OCI-LY1 (cell line): ENCODE results near the gene ATP13A2.

Experiments
- H2AFZ ChIP-seq: fragments of 200-600 bp; sonication (generic), shearing (Covaris generic); 2 replicates; pipeline ENCODE4 v1.6.0; 2014; ENCODE audit warnings: antibody characterized with exemption, mild to moderate bottlenecking, low read length
- H3F3A ChIP-seq: fragments of 200-600 bp; sonication (generic), shearing (Covaris generic); 2 replicates; pipeline ENCODE4 v1.6.0; 2014; ENCODE audit warnings: mild to moderate bottlenecking, antibody characterized with exemption, low read length, moderate library complexity; ENCODE audit not compliant: insufficient read depth
- H3K27ac ChIP-seq: fragments of 200-600 bp; sonication (generic); 2 replicates; pipeline ENCODE4 v1.5.1; 2014; ENCODE audit warnings: low read length, mixed run types, mild to moderate bottlenecking, low read depth; ENCODE audit not compliant: poor library complexity, severe bottlenecking
- H3K27me3 ChIP-seq: fragments of 200-600 bp; sonication (generic); 2 replicates; pipeline ENCODE4 v1.6.0; 2014; ENCODE audit warnings: antibody characterized with exemption, mild to moderate bottlenecking, low read length, moderate library complexity; ENCODE audit not compliant: insufficient read depth
- H3K36me3 ChIP-seq: fragments of 200-600 bp; sonication (generic); 2 replicates; pipeline ENCODE4 v1.6.1; 2014; ENCODE audit warnings: mild to moderate bottlenecking, antibody characterized with exemption, low read length, moderate library complexity, mixed read lengths; ENCODE audit not compliant: insufficient read depth
- H3K4me1 ChIP-seq: fragments of 200-600 bp; sonication (generic); 2 replicates; pipeline ENCODE4 v1.5.1; 2014; ENCODE audit warnings: mild to moderate bottlenecking, low read length, moderate library complexity; ENCODE audit not compliant: insufficient read depth, severe bottlenecking
- H3K4me2 ChIP-seq: fragments of 200-600 bp; sonication (generic), shearing (Covaris generic); 2 replicates; pipeline ENCODE4 v1.6.1; 2014; ENCODE audit warnings: low read length
- H3K4me3 ChIP-seq: fragments of 200-600 bp; sonication (generic); 2 replicates; pipeline ENCODE4 v1.5.1; 2014; ENCODE audit warnings: low read length, low read depth, mild to moderate bottlenecking, mixed read lengths; ENCODE audit not compliant: poor library complexity, severe bottlenecking
- H3K79me2 ChIP-seq: fragments of 200-600 bp; shearing (Covaris generic); 2 replicates; pipeline ENCODE4 v1.6.1; 2016; ENCODE audit warnings: mixed run types, low read length, mixed read lengths; ENCODE audit not compliant: insufficient read depth
- H3K9ac ChIP-seq: fragments of 200-600 bp; sonication (generic), shearing (Covaris generic); 2 replicates; pipeline ENCODE4 v1.6.1; 2014; ENCODE audit warnings: mild to moderate bottlenecking, low read length, mixed read lengths
- H3K9me2 ChIP-seq: fragments of 200-600 bp; sonication (generic), shearing (Covaris generic); 2 replicates; pipeline ENCODE4 v1.6.1; 2014; ENCODE audit warnings: low read depth, mild to moderate bottlenecking, low read length, mixed read lengths
- H3K9me3 ChIP-seq: fragments of 200-600 bp; shearing (Covaris generic); 2 replicates; pipeline ENCODE4 v1.6.1; 2014; ENCODE audit warnings: low read length, mixed read lengths
- H4K20me1 ChIP-seq: fragments of 200-600 bp; sonication (generic), shearing (Covaris generic); 2 replicates; pipeline ENCODE4 v1.6.0; 2016; ENCODE audit warnings: mild to moderate bottlenecking, low read length; ENCODE audit not compliant: insufficient read depth
- EZH2 ChIP-seq: fragments of 200-600 bp; sonication (generic), shearing (Covaris generic); IDR thresholded peaks from 2 replicates; pipeline ENCODE4 v1.8.0; 2017; ENCODE audit warnings: borderline replicate concordance, mixed run types, mild to moderate bottlenecking, antibody characterized with exemption, low read length, moderate library complexity, mixed read lengths
- TF ChIP-seq, protein P1 (sequence below): fragments of 200-600 bp; sonication (generic), shearing (Covaris generic); IDR thresholded peaks from 2 replicates; pipeline ENCODE4 v1.5.1; 2017; ENCODE audit warnings: mild to moderate bottlenecking, antibody characterized with exemption, low read length, moderate library complexity, mixed read lengths

ATP13A2 gene

DNA sequence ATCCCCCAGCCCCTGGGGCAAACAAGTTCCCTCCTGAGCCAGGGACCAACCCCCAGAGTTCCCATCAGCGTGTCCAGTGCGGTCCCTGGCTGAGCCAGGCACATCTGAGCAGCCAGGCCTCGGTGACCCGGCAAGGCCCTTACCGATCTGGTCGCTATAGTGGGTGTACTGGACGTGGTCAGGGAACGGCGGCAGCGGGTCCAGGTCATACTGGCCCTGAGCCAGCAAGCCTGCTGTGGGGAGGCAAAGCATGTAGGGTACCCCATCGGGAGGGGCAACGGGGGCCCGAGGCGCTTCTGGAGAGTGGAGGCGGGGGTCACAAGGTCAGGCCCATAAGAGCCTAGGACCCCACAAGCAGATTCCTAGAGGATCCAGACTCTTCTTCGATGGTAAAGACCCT lies 34.8 kb downstream of the ATP13A2 start:
- Histone ChIP-seq H3K27ac (no peak overlapping the region), H3K4me2 (no peak overlapping the region), H3F3A (no peaks in the 10 kb centered on the region), H2AFZ (no peak overlapping the region), H3K4me3 (no peak overlapping the region), H4K20me1 (no peaks in the 10 kb centered on the region), H3K9ac (no peak overlapping the region), H3K79me2 (no peaks in the 10 kb centered on the region), H3K27me3 (peaks cover 4% of the 10 kb centered on the region; the same call in 1 of the 2 replicates), H3K4me1 (no peaks in the 10 kb centered on the region), H3K9me3 (no peaks in the 10 kb centered on the region), H3K36me3 (no peaks in the 10 kb centered on the region), H3K9me2 (no peaks in the 10 kb centered on the region)
- TF ChIP-seq EZH2, result no peak

DNA sequence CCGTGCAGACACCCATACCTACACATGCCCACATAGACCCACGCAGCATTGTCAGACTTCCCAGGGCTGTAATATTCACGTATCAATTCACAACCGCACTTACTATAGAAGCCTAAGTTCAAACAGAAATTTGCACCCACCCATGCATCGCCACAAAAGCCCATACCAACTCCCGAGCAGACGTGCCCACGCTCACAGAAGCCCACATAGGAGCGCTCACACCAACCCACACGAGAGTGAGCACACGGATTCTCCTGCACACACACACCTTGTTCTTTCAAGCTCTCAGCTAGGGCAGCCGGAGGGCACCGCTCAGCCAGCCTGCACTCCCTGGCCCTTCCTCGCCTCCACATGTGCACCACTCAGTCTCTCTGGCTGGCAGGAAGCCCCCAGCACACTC lies 35.9 kb downstream of the ATP13A2 start:
- H3K4me2 ChIP-seq, result no peak overlapping the region
- no peak overlapping the region for H3K9ac ChIP-seq
- H3K9me2 ChIP-seq, result no peaks in the 10 kb centered on the region
- H3F3A ChIP-seq, result no peaks in the 10 kb centered on the region
- peaks cover 4% of the 10 kb centered on the region; the same call in 1 of the 2 replicates for H3K27me3 ChIP-seq
- no peaks in the 10 kb centered on the region for H4K20me1 ChIP-seq
- no peak overlapping the region for H3K4me3 ChIP-seq
- no peak overlapping the region for H3K27ac ChIP-seq
- no peak for TF ChIP-seq EZH2
- TF ChIP-seq, protein P1, sequence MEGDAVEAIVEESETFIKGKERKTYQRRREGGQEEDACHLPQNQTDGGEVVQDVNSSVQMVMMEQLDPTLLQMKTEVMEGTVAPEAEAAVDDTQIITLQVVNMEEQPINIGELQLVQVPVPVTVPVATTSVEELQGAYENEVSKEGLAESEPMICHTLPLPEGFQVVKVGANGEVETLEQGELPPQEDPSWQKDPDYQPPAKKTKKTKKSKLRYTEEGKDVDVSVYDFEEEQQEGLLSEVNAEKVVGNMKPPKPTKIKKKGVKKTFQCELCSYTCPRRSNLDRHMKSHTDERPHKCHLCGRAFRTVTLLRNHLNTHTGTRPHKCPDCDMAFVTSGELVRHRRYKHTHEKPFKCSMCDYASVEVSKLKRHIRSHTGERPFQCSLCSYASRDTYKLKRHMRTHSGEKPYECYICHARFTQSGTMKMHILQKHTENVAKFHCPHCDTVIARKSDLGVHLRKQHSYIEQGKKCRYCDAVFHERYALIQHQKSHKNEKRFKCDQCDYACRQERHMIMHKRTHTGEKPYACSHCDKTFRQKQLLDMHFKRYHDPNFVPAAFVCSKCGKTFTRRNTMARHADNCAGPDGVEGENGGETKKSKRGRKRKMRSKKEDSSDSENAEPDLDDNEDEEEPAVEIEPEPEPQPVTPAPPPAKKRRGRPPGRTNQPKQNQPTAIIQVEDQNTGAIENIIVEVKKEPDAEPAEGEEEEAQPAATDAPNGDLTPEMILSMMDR, result no peak
- no peaks in the 10 kb centered on the region for H3K4me1 ChIP-seq
- no peaks in the 10 kb centered on the region for H3K36me3 ChIP-seq
- no peaks in the 10 kb centered on the region for H3K79me2 ChIP-seq
- H2AFZ ChIP-seq, result no peak overlapping the region
- no peaks in the 10 kb centered on the region for H3K9me3 ChIP-seq

DNA sequence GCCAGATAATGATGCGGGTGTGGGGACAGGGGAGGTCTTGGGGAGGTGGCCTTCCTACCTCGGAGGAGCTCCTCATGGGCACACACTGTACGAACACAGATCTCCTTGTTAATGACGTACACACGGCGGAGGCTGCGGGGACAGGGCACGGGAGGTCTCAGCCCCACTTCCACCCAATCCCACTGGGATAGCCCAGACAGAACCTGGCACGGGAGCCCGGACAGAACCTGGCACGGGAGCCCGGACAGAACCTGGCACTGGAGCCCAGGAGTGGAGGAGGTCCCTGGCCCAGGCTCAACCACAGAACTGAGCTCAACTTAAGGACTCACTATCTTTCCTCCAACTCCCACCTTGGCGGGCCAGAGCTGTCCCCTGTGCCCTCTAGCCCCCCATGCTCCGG lies 36.5 kb downstream of the ATP13A2 start:
- H3K79me2 ChIP-seq, result no peaks in the 10 kb centered on the region
- H2AFZ ChIP-seq, result no peak overlapping the region
- H4K20me1 ChIP-seq, result no peaks in the 10 kb centered on the region
- no peak overlapping the region for H3K4me2 ChIP-seq
- H3K9me2 ChIP-seq, result no peaks in the 10 kb centered on the region
- TF ChIP-seq, protein P1, result no peak
- TF ChIP-seq EZH2, result no peak
- peaks cover 4% of the 10 kb centered on the region; the same call in 1 of the 2 replicates for H3K27me3 ChIP-seq
- H3K36me3 ChIP-seq, result no peaks in the 10 kb centered on the region
- no peaks in the 10 kb centered on the region for H3F3A ChIP-seq
- H3K27ac ChIP-seq, result no peak overlapping the region
- no peaks in the 10 kb centered on the region for H3K4me1 ChIP-seq
- no peaks in the 10 kb centered on the region for H3K9me3 ChIP-seq
- no peak overlapping the region for H3K9ac ChIP-seq
- no peak overlapping the region for H3K4me3 ChIP-seq

DNA sequence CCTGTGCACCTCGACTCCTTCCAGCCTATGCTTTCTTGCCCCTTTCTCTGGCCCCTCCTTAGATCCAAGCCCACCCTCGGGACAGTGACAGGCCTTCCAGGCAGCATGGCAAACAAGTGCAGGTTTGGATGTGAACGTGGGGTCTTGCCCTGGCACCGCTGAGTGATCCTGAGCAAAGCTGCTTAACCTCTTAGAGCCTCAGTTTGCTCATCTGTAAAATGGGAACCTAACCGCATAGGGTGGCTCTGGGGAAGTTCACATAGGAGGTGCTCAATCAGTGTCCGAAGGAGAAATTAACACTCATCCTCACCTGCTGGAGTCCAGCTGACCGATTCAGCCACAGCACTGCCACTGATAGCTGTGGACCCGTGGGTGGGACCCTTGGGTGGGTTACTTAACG lies 38.5 kb downstream of the ATP13A2 start:
- TF ChIP-seq, protein P1, result no peak
- no peak for TF ChIP-seq EZH2
- Histone ChIP-seq H3K9me2 (no peaks in the 10 kb centered on the region), H3K79me2 (no peaks in the 10 kb centered on the region), H4K20me1 (no peaks in the 10 kb centered on the region), H3K4me1 (no peaks in the 10 kb centered on the region), H3K27ac (no peak overlapping the region), H3K4me3 (no peak overlapping the region), H3K9me3 (no peaks in the 10 kb centered on the region), H3K36me3 (no peaks in the 10 kb centered on the region), H3K27me3 (no peaks in the 10 kb centered on the region; the same call in 1 of the 2 replicates), H3K4me2 (no peak overlapping the region), H2AFZ (no peak overlapping the region), H3K9ac (no peak overlapping the region), H3F3A (no peaks in the 10 kb centered on the region)
